Activated CD4-positive, alpha-beta T cell treated with anti-CD3 and anti-CD28 coated beads, Interleukin-2, amount 10 ng/mL, durations not matched to agents 24 days and 14 days (primary cell): ENCODE measurements around the gene TMEM200A. TPM values are rescaled to one million over a fixed set of nuclear protein-coding genes. Genes with fewer than 3 reads are reported as not detected.

Source experiments
- total RNA-seq: library from RNA; stranded (reverse); gene quantifications from 2 replicates; pipeline ENCODE4 v1.2.3, GENCODE V29; 2022

Gene TMEM200A
- total RNA-seq, 1 donor from 2014 or later: 1.6 TPM

Other genes with a start within 250 kb of the TMEM200A start
- gene SAMD3, start 143.1 kb upstream of the TMEM200A start, total RNA-seq: 2.1 and 2.5 TPM in 2 replicates